ENCODE measurements around the gene TOPBP1. TPM values are rescaled to one million over a fixed set of nuclear protein-coding genes. Genes with fewer than 3 reads are reported as not detected.
A peak's percentile ranks its signal among the peaks of the same experiment; 100 is the strongest.

TOPBP1 gene
- total RNA-seq, 1 donor from 2014 or later: 18.2 TPM

DNA sequence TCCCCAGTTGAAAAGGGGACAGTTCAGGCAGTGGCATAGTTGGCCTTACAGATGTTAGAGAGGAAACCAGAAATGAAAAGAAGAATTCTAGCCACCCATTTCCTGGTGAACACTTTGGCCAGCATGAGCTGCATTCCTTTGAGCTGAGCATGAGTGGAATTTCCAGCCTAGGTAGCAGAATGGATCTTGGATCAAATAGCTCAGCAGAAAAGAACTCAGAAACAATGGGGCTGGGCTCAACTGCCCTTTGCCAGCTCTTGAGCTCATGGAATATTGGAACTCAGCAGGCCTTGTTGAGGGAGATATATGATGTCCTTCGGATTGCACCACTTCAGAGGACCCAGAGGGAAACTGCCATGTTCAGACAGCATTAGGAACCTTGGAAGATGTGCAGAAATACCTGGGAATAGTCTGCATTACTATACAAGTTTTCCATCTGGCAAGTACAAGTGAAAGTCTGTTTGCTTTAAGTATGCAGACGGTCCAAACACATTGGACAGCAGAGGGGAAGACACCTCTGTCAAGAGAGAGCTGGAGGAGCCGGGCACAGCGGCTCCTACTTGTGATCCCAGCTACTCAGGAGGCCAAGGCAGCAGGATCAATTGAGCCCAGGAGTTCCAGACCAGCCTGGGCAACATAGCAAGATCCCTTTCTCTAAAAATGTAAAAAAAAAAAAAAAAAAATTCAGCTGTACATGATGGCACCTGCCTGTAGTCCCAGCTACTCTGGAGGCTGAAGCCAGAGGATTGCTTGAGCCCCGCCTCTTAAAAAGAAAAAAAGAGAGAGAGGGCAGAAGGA, 91.4 kb downstream of the TOPBP1 start:
- TF ChIP-seq, protein P1, sequence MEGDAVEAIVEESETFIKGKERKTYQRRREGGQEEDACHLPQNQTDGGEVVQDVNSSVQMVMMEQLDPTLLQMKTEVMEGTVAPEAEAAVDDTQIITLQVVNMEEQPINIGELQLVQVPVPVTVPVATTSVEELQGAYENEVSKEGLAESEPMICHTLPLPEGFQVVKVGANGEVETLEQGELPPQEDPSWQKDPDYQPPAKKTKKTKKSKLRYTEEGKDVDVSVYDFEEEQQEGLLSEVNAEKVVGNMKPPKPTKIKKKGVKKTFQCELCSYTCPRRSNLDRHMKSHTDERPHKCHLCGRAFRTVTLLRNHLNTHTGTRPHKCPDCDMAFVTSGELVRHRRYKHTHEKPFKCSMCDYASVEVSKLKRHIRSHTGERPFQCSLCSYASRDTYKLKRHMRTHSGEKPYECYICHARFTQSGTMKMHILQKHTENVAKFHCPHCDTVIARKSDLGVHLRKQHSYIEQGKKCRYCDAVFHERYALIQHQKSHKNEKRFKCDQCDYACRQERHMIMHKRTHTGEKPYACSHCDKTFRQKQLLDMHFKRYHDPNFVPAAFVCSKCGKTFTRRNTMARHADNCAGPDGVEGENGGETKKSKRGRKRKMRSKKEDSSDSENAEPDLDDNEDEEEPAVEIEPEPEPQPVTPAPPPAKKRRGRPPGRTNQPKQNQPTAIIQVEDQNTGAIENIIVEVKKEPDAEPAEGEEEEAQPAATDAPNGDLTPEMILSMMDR (IDR thresholded peaks at IDR 0.05): no peak
- intact Hi-C loops (cut with DNase I): no loop called here
- Histone ChIP-seq H3K4me3 (no peak overlapping the region), H3K36me3 (peaks cover 4% of the 10 kb centered on the region), H3K27me3 (ENCODE audit: low read depth) (no peaks in the 10 kb centered on the region), H3K4me1 (peaks cover 19% of the 10 kb centered on the region), H3K9me3 (no peaks in the 10 kb centered on the region), H3K27ac (peak overlapping the region; percentile 72)
- ATAC-seq (peak in 1 of 2 donors; percentile 8), DNase-seq (no peak)

GRCh38 chr3:133568294-133569014, 93.3 kb downstream of the TOPBP1 start:
- TF ChIP-seq, protein P1 (IDR thresholded peaks at IDR 0.05): no peak
- Histone ChIP-seq H3K27me3 (ENCODE audit: low read depth) (no peaks in the 10 kb centered on the region), H3K9me3 (no peaks in the 10 kb centered on the region), H3K27ac (no peak overlapping the region), H3K4me3 (no peak overlapping the region), H3K36me3 (no peaks in the 10 kb centered on the region), H3K4me1 (peaks cover 12% of the 10 kb centered on the region)
- intact Hi-C loops (cut with DNase I): no loop called here
- DNase-seq (no peak), ATAC-seq (no peak)

GRCh38 chr3:133563816-133564215, 97.9 kb downstream of the TOPBP1 start:
- DNase-seq (no peak), ATAC-seq (no peak)
- H3K36me3 ChIP-seq: no peaks in the 10 kb centered on the region
- H3K27me3 ChIP-seq (ENCODE audit: low read depth): no peaks in the 10 kb centered on the region
- no peak overlapping the region for H3K4me3 ChIP-seq
- no peak overlapping the region for H3K27ac ChIP-seq
- H3K4me1 ChIP-seq: no peaks in the 10 kb centered on the region
- TF ChIP-seq, protein P1 (IDR thresholded peaks at IDR 0.05): no peak
- intact Hi-C loops (cut with DNase I): no loop called here
- peaks cover 6% of the 10 kb centered on the region for H3K9me3 ChIP-seq

GRCh38 chr3:133563186-133563591, 98.6 kb downstream of the TOPBP1 start:
- Histone ChIP-seq H3K27me3 (ENCODE audit: low read depth) (no peaks in the 10 kb centered on the region), H3K4me1 (no peaks in the 10 kb centered on the region), H3K27ac (no peak overlapping the region), H3K36me3 (no peaks in the 10 kb centered on the region), H3K9me3 (peaks cover 6% of the 10 kb centered on the region), H3K4me3 (no peak overlapping the region)
- DNase-seq: no peak
- ATAC-seq: no peak
- intact Hi-C loops (cut with DNase I): no loop called here
- TF ChIP-seq, protein P1 (IDR thresholded peaks at IDR 0.05): no peak

DNA sequence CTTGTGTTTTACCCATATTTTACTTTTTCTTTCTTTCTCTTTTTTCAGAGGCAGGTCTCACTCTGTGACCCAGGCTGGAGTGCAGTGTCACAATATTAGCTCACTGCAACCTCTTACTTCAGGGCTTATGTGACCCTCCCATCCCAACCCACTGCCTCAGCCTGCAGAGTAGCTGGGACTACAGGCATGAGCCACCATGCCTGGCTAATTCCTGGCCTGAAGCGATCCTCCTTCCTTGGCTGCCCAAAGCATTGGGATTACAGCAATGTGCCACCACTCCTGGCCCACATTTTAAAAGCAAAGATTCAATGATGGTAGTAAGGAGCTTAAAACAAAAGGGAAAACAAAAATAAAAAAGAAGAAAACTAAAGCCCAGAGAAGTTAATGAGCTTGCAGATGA, 99.4 kb downstream of the TOPBP1 start:
- no peak for DNase-seq
- Histone ChIP-seq H3K4me1 (no peaks in the 10 kb centered on the region), H3K27me3 (ENCODE audit: low read depth) (no peaks in the 10 kb centered on the region), H3K27ac (no peak overlapping the region), H3K4me3 (no peak overlapping the region), H3K36me3 (no peaks in the 10 kb centered on the region), H3K9me3 (peaks cover 6% of the 10 kb centered on the region)
- TF ChIP-seq, protein P1 (IDR thresholded peaks at IDR 0.05): no peak
- ATAC-seq: no peak
- intact Hi-C loops (cut with DNase I): no loop called here
